NCI-H2081 treated with DMSO at 0.1 percent for 48 hours (cell line): ENCODE results near the gene MYO10.
"Not testable (repeated sequence)": the region's sequence is repeated elsewhere in the genome, so short reads cannot be mapped to it uniquely, and the experiment has no call there.

Experiments
- DNase-seq: peaks from one replicate; lab custom pipeline; 2025; lab: John Stamatoyannopoulos, UW

MYO10 gene

DNA sequence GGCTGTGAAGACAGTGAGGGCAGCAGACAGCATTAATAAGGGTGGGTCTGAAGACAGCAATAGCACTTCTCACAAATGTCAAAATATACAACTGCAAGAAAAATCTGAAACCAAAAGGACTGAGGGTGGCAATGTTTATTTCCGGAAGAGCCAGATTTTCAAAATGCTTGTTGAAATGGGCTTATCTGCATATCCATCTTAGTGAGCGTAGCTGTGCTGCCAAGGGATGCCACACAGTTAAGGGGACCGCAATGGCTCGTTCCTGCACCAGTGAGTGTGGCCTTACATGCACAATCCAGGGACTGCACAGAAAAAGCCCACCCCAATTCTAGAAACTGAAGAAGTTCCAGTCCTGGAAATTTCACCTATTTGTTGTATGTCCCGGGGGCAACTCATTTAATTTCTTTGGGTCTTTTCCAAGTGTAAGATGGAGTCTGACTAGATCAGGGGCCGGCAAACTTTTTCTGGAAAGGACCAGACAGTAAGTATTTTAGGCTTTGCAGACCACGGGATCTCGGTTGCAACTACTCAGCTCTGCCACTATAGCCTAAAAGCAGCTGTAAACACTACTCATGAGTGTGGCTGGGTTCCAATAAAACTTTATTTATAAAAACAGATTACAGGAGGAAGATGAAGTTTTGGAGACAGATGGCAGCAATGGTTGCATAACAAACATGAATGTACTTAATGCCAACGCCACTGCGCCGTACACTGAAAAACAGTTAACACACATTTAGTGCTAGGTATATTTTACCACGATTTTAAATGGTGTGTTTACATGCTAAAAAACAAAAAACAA, 154.1 kb downstream of the MYO10 start:
- DNase-seq: no peak

DNA sequence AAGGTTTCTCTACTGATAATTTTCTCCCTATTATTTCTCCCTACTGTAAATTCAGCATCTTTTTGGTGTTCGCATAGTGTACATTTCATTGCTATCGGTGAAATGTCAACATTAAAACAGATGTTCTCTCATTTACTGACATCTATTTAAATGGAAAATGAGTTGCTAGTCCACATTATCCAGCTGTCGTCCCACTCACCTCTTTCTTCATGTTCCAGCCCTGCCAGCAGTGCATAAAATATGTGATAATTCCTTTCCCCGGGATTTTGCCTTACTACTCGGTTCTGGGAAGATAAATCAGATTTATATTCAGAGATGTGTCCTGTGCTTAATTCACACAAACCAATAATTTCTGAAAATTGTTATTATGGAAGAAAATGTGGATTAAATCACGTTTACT, 155.8 kb downstream of the MYO10 start:
- peak; percentile 65 for DNase-seq

DNA sequence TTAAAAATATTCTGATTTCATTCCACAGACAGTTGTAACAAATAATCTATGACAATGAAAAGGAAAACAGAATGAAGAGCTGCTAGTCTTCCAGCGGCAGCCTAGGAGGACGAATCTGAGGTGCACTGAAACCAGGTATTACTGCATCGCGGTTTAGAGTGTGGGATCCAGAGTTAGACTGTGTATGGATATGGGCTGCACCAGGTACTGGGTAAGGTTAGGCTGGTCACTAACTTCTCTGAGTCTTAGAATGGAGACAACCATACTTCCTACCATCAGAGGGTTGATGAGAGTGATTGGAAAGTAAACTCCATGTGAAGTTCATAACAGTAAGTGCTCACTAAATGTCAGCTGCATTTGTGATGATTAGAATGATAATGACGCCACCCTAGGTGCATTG, 158.7 kb downstream of the MYO10 start:
- no peak for DNase-seq

DNA sequence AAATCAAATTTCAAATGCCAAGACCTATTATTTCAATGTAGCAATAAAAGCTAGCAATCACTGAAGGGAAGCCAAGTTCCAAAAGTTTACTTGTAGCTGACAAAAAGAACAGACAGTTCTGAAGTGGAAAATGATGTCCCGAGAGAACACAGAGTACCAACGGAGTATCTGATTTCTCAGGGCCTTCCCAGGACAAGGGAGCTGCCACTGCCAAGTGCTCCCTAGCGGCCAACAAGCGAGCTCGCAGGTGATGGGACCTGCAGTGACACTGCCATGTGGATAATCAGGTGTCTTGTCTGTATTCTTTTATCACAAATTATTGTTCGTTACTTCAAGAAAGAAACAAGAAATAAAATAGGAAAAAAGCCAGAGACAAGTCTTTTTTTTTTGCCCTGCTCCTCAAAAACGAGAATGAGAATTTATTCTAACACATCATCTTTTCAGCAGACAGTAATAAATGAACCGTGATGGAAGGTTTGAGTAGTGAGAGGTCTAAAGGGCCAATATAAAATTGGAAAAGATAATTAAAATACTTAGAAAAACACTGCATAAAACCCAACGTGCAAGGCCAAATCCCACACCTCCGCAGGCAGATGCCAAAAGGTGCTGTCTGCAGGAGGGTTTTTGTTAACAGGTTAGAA, 159.4 kb downstream of the MYO10 start:
- DNase-seq: no peak

DNA sequence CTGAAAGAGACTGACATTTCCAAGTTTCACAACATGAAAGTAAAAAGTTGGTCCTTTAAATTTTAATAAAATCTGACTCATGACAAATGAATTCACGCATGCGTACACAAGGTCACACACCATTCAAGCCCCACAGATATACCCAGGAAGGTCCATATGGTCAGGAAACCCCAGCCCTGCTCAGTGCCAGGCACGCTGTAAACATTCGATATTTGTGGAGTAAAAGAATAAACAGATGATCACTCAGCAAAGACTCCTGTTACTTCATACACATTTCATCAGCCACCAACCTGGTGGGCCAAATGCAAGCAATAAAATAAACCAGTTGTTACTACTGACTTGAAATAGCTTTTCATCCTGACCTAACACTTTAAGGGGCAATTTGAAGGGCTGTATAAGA, 161.3 kb downstream of the MYO10 start:
- no peak for DNase-seq

DNA sequence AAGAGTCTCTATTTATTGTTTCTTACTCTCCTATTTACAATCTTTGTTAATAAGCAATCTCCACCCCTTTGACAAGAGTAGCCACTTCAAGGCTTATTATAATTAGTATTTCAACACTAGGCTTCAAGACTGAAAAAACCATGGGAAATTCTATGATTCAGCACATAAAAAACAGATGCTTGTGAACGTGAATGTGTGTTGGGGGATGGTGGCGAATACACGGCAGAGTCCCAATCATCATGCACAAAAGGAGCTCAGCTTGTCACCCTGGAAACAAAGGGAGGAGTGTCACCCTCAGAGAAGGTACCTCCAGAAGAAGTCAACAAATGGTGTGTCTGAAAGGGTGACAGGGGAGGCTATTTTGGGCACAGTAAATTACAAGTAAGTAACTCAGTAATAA, 162.1 kb downstream of the MYO10 start:
- DNase-seq: no peak

DNA sequence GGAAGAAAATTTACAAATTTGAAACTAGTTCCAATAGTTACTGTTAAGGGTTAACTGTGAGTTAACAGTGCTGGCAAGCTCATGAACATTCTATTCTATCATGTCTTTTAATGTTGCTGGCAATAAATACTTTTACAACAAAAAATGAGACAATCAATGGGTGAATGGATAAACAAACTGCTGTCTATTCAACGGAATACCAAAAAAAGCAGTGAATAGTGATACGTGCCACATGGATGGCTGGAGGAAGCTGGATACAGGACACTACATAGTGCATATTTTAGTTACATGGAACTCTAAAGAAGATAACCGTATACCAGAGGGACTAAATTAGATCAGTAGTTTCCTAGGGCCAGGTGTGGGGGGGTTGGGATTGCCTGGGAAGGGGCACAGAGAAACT, 163.5 kb downstream of the MYO10 start:
- DNase-seq: no peak

DNA sequence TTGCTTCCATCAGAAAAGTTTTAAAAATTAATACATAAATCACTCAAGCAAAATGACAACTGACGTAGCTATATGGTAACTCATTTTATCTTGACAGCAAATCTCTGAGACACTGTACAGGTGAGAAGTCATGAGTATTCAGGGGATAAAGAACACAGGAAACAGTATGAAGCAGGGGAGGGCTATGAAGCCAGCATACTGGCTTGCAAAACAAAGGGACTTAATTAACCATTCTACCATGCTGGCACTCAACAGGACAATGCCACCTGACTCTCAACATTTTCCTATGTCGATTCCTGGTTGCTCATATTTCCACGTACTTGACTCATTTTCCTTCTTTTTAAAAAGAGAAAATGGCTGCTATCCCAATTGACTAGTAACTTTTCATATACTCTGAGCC, 167.9 kb downstream of the MYO10 start:
- DNase-seq: no peak

DNA sequence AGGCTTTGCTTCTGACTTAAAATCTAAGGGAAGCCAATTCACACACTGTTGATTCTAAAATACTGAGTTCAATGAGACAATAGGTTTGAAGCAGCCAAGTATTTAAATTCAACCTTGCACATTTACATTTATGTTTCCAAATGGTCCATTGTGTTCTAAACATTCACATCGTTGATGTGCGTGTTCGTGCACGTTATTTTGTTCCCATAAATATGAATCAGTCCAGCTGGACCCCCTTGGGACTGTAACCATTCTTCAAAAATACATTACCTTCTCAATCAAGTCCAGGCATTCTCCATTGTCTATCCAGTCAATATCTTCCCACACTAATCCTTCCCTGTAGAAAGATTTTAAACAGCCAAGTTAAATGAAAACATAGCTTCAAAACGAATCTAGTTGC, 172.9 kb downstream of the MYO10 start:
- no peak for DNase-seq

DNA sequence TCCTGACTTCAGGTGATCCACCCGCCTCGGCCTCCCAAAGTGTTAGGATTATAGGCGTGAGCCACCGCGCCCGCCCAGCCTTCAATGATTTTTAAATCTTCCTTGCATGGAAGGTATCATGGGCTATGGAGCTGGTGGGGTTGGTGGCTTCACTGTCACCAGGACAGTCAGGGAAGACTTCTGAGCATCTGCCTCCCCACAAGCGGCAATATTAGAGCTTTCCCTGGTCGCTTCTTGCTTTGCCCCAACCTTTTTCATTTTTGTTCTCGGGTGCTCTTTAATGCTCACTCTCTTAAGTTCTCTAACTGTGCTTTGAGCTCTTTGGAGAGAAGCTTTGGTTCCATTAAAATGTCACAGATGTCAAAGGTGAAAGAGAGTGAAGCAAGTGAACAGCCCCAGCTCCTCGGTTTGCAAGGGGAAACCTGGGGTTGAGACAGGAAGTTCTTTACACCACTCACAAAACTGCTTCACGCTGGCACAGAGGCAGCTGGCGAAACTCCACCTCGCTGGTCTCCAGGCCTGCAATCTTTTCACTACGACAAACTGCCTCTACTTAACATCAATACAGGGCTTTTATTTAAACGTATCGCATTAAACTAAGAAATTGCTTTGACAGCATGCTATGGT, 176.8 kb downstream of the MYO10 start:
- DNase-seq: no peak

DNA sequence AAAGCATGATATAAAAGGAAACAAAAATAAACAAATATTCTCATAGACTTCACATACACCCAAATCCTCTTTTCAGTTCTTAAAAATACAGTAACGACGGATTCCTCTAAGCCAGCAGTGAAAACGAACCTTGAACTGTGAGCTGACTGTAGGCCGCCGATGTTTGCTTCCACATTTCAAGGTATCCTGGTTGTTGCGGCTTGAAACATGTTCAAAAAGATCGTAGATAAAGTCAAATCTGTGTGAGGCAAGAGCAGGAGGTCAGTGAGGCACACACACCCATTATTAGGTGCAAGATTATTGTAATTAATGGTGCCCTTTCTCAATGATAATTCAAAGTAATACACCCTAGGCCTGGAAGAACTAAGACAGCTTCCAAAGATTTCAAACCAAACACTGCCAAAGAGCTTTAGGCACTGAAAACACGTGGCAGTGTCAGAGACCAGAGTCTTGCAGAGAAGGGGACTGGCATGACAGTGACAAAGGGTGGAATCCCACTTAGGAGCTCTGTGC, 178.0 kb downstream of the MYO10 start:
- DNase-seq: no peak

DNA sequence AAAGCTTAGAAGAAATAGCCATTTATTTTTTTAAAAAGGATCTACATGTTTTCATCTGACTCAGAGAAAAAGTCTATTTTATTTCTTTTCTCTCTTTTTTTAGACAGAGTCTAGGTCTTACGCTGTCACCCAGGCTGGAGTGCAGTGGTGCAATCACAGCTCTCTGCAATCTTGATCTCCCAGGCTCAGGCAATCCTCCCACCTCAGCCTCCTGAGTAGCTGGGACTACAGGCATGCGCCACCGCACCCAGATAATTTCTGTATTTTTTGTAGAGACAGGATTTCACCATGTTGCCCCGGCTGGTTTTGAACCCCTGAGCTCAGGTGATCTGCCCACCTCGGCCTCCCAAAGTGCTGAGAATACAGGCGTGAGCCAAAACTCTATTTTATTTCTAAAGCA, 178.5 kb downstream of the MYO10 start:
- DNase-seq: not testable (repeated sequence)

DNA sequence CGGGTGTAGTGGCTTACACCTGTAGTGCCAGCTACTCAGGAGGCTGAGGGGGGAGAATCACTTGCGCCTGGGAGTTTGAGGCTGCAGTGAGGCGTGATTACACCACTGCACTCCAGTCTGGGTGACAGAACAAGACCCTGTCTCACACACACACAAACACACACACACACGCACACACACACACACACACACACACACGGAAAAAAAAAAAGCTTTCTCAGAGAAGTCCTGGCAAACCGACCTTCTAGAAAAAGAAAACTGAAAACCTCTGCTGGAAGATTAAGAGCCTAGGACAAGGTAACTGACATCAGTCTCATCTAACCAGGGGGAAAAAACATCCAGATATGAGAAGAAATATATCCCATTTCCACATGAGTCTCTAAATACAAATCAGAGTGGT, 178.9 kb downstream of the MYO10 start:
- no peak for DNase-seq

DNA sequence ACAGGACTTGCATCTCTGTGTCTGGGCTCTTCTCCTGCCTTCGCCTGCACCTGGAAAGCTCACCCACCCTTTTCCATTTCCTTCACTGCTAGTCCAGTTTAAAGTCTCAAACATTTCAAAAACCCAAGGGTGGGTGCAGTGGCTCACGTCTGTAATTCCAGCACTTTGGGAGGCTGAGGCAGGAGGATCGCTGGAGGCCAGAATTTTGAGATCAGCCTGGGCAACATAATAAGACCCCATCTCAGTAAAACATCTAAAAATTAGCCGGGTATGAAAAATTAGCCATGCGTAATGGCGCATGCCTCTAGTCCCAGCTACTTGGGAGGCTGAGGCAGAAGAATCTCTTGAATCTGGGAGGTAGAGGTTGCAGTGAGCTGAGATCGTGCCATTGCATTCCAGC, 179.4 kb downstream of the MYO10 start:
- DNase-seq: no peak

DNA sequence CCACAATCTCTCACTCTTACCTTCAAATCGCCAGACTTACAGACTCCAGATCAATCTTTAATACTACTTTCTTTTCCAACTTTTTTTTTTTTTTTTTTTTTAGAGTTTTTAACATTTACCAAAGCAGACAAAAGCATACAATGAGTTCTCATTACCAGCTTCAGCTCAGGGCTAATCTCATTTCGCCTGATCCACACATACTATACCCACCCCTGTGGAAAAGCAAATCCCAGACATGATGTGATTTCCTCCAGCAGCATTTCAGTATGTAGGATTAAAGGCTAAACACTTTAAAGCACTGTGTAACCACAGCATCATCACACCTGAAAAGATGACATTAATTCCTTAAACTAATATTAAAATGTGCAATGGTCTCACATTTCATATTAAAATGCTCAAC, 180.4 kb downstream of the MYO10 start:
- no peak for DNase-seq

DNA sequence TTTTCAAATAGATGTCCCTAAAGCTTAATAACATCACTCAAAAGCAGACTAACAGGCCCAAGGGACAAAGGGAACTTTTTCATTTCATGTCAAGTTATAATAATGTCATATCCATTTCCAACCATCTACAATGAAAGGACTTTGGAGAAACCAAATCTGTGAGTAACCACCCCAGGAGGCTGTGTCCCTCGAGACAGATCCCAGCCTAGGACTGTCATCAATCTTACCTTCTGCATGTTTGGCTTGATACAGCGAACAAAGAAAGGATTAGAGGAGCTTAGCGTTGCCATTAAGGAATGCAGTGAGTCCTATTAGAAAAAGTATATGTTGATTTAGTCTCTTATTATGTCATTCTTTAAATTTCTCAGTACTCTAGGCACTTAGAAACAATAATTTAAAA, 181.5 kb downstream of the MYO10 start:
- DNase-seq: no peak

DNA sequence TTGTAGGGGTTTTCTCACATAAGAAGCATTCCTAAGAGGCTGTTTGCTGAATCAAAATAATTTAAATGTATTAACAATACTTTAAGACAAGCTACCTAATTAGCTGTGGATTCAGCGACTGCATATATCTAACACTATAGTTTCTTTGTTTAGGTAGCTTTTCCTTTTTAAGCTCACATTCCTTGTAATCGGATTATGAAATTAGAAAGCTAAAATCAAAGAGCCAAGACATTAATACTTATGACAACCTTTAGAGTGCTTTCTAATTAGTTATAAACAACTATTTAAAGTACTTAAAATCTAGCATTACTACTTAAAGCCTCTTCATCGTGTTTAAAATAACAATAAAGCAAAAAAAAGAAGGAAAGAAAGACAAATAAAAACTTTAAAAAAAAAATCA, 182.0 kb downstream of the MYO10 start:
- DNase-seq: no peak

DNA sequence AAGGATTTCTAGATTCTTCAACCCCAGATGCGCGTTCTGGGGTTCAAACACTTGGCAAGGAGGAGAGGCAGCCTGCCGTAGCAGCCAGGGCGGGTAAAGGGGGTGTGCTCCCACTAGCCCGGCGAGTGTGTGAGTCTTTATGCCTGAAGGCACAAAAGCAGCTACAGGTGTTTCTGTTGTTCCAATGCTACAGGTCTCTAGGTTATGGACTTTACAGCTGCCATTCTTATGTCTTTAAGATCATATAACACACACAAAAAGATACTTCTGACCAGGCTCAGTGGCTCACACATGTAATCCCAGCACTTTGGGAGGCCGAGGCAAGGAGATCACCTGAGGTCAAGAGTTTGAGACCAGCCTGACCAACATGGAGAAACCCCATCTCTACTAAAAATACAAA, 185.6 kb downstream of the MYO10 start:
- no peak for DNase-seq

DNA sequence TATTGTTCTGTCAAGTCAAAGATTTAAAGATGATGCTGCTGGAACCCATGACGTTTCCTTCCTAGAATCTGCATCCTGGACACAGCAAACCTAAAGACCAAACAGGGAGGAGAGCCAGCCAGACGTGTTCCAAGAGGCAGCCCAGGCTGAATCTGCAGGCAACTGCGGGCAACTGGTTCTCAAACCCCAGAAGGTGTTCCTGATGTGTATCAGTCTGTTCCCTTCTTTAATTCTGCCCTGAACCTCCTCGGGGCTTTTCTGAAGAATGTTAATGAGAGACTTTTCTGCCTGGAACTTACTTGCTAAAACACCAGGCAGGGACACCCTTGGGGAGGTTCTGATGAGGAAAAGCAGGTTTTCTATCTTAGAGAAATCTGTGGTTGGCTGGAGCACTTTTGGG, 186.5 kb downstream of the MYO10 start:
- DNase-seq: no peak

DNA sequence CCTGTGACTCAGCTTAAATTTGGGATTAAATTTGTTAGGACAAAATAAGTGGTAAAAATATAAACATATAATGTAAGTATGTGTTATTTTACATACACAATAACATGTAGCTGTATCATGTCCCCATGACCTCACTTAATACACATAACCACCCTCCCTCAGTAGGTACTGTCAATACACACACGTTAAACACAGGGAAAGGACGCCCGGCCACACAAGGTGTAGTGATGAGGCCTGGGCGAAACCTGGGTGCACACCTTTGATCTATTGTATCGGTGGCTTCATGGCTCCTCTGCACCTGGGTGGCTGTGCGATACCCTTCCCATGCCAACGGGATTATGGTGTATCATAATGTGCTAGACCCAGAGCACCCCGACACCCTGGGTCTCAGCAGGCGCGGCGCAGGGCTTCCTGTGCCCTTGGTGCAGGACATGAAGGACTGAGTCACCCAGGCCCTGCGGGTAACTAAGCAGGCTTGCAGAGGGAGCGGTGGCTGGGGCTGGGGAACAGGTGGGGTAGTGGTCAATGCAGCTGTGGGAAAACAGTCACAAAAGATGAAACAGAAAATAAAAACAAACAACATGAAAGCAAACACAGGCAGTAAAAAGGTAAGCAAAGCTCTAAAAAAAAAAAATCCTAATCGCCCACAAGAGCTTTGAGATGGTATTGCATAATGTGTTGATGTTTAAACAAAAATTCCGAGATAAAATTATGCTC, 191.8 kb downstream of the MYO10 start:
- no peak for DNase-seq

DNA sequence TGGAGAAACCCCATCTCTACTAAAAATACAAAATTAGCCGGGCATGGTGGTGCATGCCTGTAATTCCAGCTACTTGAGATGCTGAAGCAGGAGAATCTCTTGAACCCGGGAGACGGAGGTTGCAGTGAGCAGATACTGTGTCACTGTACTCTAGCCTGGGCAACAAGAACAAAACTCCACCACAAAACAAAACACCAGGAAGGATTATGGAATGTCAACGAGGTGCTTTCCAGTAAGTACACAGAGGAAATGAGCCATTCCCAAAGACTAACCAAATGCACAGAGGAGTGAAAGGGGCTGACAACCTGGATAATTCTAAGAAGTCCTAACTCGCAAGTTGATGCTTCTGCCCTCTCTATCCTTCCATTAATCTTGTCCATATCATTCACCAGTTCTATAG, 193.2 kb downstream of the MYO10 start:
- DNase-seq: no peak

DNA sequence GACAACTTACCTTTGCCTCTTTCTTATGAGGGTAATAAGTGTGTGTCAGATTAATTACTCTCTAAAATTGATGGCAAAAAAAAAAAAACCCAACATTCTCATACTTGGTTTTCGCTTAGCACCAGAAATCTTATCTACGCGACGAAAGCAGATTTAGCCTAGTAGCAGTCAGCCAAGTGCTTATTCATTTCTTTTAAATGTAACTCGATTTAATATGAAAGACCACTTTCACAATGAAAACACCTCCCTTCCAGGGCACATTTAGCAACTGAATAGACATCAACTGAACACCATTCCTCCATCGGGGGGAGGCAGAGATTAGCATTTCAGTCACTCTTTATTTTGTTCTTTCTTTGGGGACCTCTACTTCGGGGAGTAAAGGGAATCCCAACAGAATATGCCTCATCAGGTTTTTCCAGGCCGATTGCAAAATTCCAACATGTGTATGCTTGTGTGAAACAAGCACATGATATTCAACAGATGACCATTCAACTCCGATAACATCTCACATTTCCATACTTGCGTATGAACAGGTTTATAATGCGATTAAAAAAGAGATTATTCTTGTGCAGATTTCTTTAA, 195.2 kb downstream of the MYO10 start:
- DNase-seq: no peak
